ENCODE data around the gene PPP2R2D. TPM values are rescaled to one million over a fixed set of nuclear protein-coding genes. Genes with fewer than 3 reads are reported as not detected.

PPP2R2D gene
- total RNA-seq, 1 donor from 2014 or later: 34.0 TPM

- Mint-ChIP-seq H3K9me3 (no peaks in the 10 kb centered on the region), H3K36me3 (no peaks in the 10 kb centered on the region), H3K27me3 (ENCODE audit: low read depth) (peaks cover 19% of the 10 kb centered on the region), H3K4me1 (peaks cover 24% of the 10 kb centered on the region), H3K27ac (peak overlapping the region; percentile 95), H3K4me3 (peak overlapping the region; percentile 85)
- no peak for DNase-seq (ENCODE audit: low spot score in 2 of 2, unreplicated experiment in 2 of 2)
- TF ChIP-seq CTCF (IDR thresholded peaks at IDR 0.05; ENCODE audit: unreplicated experiment): no peak
Measured at GRCh38 chr10:131902211-131902610, 1.4 kb downstream of the PPP2R2D start.

- DNase-seq (ENCODE audit: low spot score in 2 of 2, unreplicated experiment in 2 of 2): no peak
- TF ChIP-seq CTCF (IDR thresholded peaks at IDR 0.05; ENCODE audit: unreplicated experiment): no peak
- Mint-ChIP-seq H3K9me3 (no peaks in the 10 kb centered on the region), H3K36me3 (no peaks in the 10 kb centered on the region), H3K4me3 (peak overlapping the region; percentile 85), H3K27ac (no peak overlapping the region), H3K27me3 (ENCODE audit: low read depth) (peaks cover 19% of the 10 kb centered on the region), H3K4me1 (peaks cover 25% of the 10 kb centered on the region)
Measured at GRCh38 chr10:131902691-131903090, 1.9 kb downstream of the PPP2R2D start.

GRCh38 chr10:131905267-131905571 lies 4.4 kb downstream of the PPP2R2D start:
- Mint-ChIP-seq H3K36me3 (no peaks in the 10 kb centered on the region), H3K4me1 (peaks cover 38% of the 10 kb centered on the region), H3K9me3 (no peaks in the 10 kb centered on the region), H3K27ac (peak overlapping the region; percentile 56), H3K27me3 (ENCODE audit: low read depth) (no peaks in the 10 kb centered on the region), H3K4me3 (no peak overlapping the region)
- no peak for DNase-seq (ENCODE audit: low spot score in 2 of 2, unreplicated experiment in 2 of 2)
- no peak for TF ChIP-seq CTCF (IDR thresholded peaks at IDR 0.05; ENCODE audit: unreplicated experiment)

- Mint-ChIP-seq H3K4me1 (peaks cover 38% of the 10 kb centered on the region), H3K9me3 (no peaks in the 10 kb centered on the region), H3K27me3 (ENCODE audit: low read depth) (no peaks in the 10 kb centered on the region), H3K27ac (peak overlapping the region; percentile 56), H3K36me3 (no peaks in the 10 kb centered on the region), H3K4me3 (no peak overlapping the region)
- no peak for DNase-seq (ENCODE audit: low spot score in 2 of 2, unreplicated experiment in 2 of 2)
- no peak for TF ChIP-seq CTCF (IDR thresholded peaks at IDR 0.05; ENCODE audit: unreplicated experiment)
Measured at GRCh38 chr10:131905603-131906268, 4.9 kb downstream of the PPP2R2D start.

- Mint-ChIP-seq H3K4me1 (peaks cover 38% of the 10 kb centered on the region), H3K27me3 (ENCODE audit: low read depth) (no peaks in the 10 kb centered on the region), H3K27ac (peak overlapping the region; percentile 50), H3K9me3 (no peaks in the 10 kb centered on the region), H3K4me3 (no peak overlapping the region), H3K36me3 (peaks cover under 1% of the 10 kb centered on the region)
- no peak for DNase-seq (ENCODE audit: low spot score in 2 of 2, unreplicated experiment in 2 of 2)
- no peak for TF ChIP-seq CTCF (IDR thresholded peaks at IDR 0.05; ENCODE audit: unreplicated experiment)
Measured at GRCh38 chr10:131906269-131906639, 5.4 kb downstream of the PPP2R2D start.

- no peak for DNase-seq (ENCODE audit: low spot score in 2 of 2, unreplicated experiment in 2 of 2)
- TF ChIP-seq CTCF (IDR thresholded peaks at IDR 0.05; ENCODE audit: unreplicated experiment): no peak
- Mint-ChIP-seq H3K4me1 (peaks cover 28% of the 10 kb centered on the region), H3K27me3 (ENCODE audit: low read depth) (no peaks in the 10 kb centered on the region), H3K36me3 (peaks cover 11% of the 10 kb centered on the region), H3K4me3 (no peak overlapping the region), H3K9me3 (no peaks in the 10 kb centered on the region), H3K27ac (peak overlapping the region; percentile 84)
Measured at GRCh38 chr10:131907679-131908078, 6.9 kb downstream of the PPP2R2D start.
